ENCODE measurements around the gene BRPF1. TPM values are rescaled to one million over a fixed set of nuclear protein-coding genes. Genes with fewer than 3 reads are reported as not detected.

Gene BRPF1, protein sequence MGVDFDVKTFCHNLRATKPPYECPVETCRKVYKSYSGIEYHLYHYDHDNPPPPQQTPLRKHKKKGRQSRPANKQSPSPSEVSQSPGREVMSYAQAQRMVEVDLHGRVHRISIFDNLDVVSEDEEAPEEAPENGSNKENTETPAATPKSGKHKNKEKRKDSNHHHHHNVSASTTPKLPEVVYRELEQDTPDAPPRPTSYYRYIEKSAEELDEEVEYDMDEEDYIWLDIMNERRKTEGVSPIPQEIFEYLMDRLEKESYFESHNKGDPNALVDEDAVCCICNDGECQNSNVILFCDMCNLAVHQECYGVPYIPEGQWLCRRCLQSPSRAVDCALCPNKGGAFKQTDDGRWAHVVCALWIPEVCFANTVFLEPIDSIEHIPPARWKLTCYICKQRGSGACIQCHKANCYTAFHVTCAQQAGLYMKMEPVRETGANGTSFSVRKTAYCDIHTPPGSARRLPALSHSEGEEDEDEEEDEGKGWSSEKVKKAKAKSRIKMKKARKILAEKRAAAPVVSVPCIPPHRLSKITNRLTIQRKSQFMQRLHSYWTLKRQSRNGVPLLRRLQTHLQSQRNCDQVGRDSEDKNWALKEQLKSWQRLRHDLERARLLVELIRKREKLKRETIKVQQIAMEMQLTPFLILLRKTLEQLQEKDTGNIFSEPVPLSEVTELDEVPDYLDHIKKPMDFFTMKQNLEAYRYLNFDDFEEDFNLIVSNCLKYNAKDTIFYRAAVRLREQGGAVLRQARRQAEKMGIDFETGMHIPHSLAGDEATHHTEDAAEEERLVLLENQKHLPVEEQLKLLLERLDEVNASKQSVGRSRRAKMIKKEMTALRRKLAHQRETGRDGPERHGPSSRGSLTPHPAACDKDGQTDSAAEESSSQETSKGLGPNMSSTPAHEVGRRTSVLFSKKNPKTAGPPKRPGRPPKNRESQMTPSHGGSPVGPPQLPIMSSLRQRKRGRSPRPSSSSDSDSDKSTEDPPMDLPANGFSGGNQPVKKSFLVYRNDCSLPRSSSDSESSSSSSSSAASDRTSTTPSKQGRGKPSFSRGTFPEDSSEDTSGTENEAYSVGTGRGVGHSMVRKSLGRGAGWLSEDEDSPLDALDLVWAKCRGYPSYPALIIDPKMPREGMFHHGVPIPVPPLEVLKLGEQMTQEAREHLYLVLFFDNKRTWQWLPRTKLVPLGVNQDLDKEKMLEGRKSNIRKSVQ (N-terminal part only)
- total RNA-seq: 10 to 100 TPM; 16.4 to 21.0 TPM

DNA sequence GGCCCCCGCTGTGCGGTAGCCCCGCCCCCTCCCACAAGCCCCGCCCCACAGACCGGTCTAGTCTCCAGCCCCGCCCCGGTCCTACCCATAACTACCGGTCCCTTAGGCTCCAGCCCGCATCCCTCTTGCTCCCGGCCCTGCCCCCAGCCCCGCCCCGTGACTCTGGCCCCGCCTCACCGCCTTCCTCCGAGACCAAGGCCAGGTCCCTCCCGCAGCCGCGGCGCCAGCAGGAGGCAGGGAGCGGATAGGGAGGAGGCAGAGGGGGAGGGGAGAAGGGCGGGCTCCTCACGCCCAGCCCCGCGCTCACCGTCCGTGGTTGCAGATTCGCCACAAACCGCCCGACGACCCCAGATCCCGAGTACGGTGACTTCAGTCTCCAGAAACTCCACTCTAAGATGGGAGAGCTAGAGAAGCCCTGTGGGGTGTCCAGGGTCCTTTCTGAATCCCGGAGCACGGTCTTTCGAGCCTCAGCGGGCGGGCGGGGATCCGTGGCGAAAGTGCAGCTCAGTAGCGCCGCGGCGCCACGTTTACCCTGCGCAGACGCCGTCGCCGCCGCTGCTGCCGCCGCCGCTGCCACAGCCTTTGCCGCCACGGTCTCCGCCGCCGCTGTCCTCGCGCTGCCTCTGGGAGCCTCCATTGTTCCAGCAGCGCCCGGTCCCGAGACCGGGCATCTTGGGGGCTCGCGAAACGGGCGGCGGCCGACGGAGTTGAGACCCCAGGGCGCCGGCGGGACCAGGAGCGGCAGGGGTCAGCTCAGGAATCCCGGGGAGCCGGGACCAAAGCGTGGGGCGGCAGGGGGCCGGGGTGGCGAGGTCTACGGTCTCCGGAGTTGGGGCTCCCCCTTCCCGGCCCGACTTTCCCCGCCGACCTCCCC lies at the start of gene BRPF1:
Gene BRPF1, plus strand, starts transcription at position 530 of the 874 bp plus-strand sequence. CDS start 2,406 bp downstream, outside the sequence.
- Histone ChIP-seq H3K9me3 (no peaks in the 10 kb centered on the region), H3K4me1 (ENCODE audit: control insufficient read depth in 1 of 2, low read depth in 2 of 2) (peaks cover 15 to 31% of the 10 kb centered on the region in 2 donors), H3K36me3 (peaks cover 8% of the 10 kb centered on the region), H3K27me3 (replicated peaks; ENCODE audit: insufficient read depth) (no peaks in the 10 kb centered on the region), H3K4me3 (peak within 1 kb of the TSS; percentile 92), H3K27ac (peak within 1 kb of the TSS; percentile 94 to 97)
- TF ChIP-seq, protein P1, sequence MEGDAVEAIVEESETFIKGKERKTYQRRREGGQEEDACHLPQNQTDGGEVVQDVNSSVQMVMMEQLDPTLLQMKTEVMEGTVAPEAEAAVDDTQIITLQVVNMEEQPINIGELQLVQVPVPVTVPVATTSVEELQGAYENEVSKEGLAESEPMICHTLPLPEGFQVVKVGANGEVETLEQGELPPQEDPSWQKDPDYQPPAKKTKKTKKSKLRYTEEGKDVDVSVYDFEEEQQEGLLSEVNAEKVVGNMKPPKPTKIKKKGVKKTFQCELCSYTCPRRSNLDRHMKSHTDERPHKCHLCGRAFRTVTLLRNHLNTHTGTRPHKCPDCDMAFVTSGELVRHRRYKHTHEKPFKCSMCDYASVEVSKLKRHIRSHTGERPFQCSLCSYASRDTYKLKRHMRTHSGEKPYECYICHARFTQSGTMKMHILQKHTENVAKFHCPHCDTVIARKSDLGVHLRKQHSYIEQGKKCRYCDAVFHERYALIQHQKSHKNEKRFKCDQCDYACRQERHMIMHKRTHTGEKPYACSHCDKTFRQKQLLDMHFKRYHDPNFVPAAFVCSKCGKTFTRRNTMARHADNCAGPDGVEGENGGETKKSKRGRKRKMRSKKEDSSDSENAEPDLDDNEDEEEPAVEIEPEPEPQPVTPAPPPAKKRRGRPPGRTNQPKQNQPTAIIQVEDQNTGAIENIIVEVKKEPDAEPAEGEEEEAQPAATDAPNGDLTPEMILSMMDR (IDR thresholded peaks at IDR 0.05): peak; percentile 19
- ATAC-seq (ENCODE audit: insufficient number of reproducible peaks, low FRiP score, low read depth): peak; percentile 94
- DNase-seq (ENCODE audit: low spot score): peak; percentile 100

DNA sequence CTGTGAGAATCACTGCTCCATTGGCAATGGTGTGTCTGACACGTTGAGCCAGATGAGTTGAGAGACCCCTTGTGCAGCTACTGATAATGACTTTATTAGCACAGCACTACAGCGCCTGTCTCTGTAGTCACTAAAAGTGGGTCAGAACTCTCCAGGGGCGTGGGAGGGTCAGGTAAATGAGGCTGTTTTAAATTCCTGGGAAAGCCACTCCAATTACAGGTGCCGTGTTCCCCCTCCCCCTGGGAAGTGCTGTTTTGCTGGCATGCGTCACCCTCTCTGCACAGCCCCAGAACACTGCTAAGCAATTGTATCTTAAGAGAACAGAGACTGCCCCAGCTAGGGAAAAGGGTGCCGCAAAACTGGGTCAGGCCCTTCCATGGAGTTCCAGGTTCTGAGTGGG lies 49.4 kb upstream of the BRPF1 start:
- ATAC-seq (ENCODE audit: insufficient number of reproducible peaks, low FRiP score, low read depth): no peak
- Histone ChIP-seq H3K4me3 (no peak overlapping the region), H3K27ac (no peak overlapping the region), H3K9me3 (no peaks in the 10 kb centered on the region), H3K4me1 (ENCODE audit: control insufficient read depth in 1 of 2, low read depth in 2 of 2) (no peaks in the 10 kb centered on the region), H3K36me3 (peaks cover 99% of the 10 kb centered on the region), H3K27me3 (replicated peaks; ENCODE audit: insufficient read depth) (no peaks in the 10 kb centered on the region)
- no peak for DNase-seq (ENCODE audit: low spot score)
- TF ChIP-seq, protein P1 (IDR thresholded peaks at IDR 0.05): no peak

DNA sequence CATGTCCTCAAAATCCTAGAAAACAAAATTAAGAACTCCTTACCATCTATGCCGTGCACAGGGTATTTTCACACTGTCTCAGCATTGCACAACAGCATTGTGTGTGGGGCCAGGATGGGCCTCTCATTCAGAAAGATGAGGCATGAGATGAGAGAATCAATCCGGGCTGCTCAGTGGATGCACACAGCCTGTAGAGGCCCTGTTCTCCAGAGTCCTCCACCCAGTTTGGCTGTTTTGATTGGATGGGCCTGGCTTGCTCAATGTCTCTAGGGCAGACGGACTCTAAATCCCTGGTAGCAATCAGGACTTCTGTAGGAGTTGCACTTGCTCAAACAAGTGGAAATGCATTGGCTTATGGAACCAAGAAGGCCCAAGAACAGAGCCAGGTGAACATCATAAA lies 48.1 kb upstream of the BRPF1 start:
- Histone ChIP-seq H3K9me3 (no peaks in the 10 kb centered on the region), H3K4me1 (ENCODE audit: control insufficient read depth in 1 of 2, low read depth in 2 of 2) (no peaks in the 10 kb centered on the region), H3K27ac (no peak overlapping the region), H3K4me3 (no peak overlapping the region), H3K36me3 (peaks cover 98% of the 10 kb centered on the region), H3K27me3 (replicated peaks; ENCODE audit: insufficient read depth) (no peaks in the 10 kb centered on the region)
- no peak for ATAC-seq (ENCODE audit: insufficient number of reproducible peaks, low FRiP score, low read depth)
- TF ChIP-seq, protein P1 (IDR thresholded peaks at IDR 0.05): no peak
- no peak for DNase-seq (ENCODE audit: low spot score)

DNA sequence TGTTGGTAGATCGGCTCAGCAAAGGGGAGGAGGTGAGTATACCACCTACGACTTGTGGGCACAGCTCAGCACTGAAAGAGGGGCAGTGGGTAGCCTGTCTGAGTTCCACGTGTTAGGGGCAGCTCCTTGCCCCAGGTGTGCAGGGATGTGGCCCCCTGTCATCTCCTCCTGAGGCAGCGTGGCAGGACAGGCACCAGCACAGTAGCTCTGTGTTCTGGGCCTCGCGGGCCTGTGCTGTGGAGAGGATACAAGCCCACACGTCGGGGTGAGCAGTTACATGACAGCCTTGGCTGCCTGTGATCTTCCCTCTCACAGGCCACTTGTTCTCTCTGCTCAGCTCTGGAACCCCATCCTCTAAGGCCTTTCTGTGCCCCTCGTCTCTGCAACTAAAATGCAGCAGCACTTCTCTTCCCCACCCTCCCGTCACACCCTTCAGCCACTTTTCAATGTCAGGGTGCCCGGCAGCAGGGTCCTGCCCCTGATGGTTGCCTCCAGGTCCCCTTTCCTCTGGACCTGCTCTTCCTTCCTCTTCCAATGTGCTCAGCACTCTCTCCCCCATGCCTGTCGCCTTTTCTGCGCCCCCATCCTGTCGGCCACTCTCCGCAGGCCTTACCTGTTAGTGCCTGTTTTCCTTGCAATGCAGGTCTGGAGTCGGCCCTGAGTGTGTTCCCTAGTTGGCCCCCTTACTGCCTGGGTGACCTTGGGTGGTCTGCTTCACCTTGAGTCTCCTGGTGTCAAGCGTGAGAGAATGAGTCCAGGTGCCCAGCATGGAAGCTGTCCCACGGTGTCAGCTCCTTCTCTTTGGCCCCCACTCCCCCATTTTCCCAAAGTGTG lies 46.1 kb upstream of the BRPF1 start:
- DNase-seq (ENCODE audit: low spot score): no peak
- no peaks in the 10 kb centered on the region for H3K4me1 ChIP-seq (ENCODE audit: control insufficient read depth in 1 of 2, low read depth in 2 of 2)
- H3K4me3 ChIP-seq: no peak overlapping the region
- no peak for ATAC-seq (ENCODE audit: insufficient number of reproducible peaks, low FRiP score, low read depth)
- H3K36me3 ChIP-seq: peaks cover 97% of the 10 kb centered on the region
- no peaks in the 10 kb centered on the region for H3K27me3 ChIP-seq (replicated peaks; ENCODE audit: insufficient read depth)
- TF ChIP-seq, protein P1 (IDR thresholded peaks at IDR 0.05): no peak
- H3K27ac ChIP-seq: no peak overlapping the region
- H3K9me3 ChIP-seq: no peaks in the 10 kb centered on the region

Data from thoracic aorta (tissue), 2 donors.